ENCODE measurements around the gene GOLGA8J.
"Not testable (repeated sequence)": the region's sequence is repeated elsewhere in the genome, so short reads cannot be mapped to it uniquely, and the experiment has no call there.

The GOLGA8J gene

DNA sequence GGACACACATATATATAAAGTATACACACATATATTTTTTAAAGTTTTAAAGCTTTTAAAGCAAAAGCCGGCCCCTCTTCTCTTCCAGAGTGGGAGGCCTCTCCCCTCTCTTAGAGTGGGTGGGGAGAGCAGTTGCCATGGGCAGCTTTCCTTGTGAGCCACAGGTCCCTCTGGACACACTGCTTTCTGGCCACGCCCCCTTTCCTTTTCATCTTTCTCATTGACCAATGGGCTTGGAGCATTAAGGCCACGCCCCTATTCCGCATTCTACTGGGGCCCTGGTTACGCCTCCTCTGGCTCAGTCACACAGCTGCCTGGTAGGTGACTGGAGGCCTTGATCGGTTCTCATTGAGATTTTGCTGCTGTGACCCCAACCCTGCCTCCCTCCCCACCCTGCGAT, at the start of gene GOLGA8J:
TSS of gene GOLGA8J (plus strand) at position 301 of the 400 bp plus-strand sequence. CDS start at position 399, 98 bp downstream.
- DNase-seq: not testable (repeated sequence)

DNA sequence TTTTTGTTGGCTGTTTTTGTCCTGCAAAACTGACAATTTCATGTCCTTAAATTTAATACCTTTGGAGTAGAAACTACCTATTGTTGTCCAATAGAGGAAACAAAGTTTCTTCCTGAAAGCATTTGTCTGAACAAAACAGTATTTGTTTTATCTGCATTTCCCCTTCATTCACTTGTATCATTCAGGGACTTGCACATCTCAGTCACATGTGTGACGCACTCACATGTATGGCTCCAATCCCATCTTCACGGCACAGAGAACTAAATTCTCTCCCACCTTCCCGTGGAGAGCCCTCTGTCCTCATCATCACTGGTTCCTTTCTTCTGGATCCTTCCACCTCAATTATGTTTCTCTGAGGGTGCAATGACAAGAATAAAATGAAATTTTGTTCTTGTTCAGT, 49.5 kb upstream of the GOLGA8J start:
- no peak for DNase-seq

DNA sequence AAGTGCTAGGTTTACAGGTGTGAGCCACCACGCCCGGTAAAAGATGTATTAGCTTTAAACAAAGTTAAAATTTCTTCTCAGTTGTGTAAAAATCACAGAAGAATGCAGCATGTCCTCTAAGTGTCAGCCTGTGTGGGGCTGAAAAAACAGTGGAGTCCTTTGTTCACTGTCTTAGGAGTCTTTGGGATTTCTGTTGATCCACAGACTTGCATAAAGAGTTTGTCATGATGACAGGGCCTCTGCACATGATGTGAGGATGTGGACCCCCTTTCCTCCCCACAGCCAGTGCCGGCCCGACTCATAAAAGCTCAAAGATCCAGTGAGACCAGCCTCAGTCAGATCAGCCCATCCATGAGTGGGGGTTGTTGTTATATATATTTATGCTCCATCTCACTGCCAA, 49.0 kb upstream of the GOLGA8J start:
- no peak for DNase-seq

- DNase-seq: no peak
These were observed 46.6 kb upstream of the GOLGA8J start for GRCh38 chr15:30036036-30036703.

- DNase-seq: no peak
These were observed 43.9 kb upstream of the GOLGA8J start for GRCh38 chr15:30038667-30039523.

GRCh38 chr15:30041868-30042267, 40.9 kb upstream of the GOLGA8J start:
- no peak for DNase-seq

- DNase-seq: no peak
These were observed 40.2 kb upstream of the GOLGA8J start for GRCh38 chr15:30042556-30042955.

DNA sequence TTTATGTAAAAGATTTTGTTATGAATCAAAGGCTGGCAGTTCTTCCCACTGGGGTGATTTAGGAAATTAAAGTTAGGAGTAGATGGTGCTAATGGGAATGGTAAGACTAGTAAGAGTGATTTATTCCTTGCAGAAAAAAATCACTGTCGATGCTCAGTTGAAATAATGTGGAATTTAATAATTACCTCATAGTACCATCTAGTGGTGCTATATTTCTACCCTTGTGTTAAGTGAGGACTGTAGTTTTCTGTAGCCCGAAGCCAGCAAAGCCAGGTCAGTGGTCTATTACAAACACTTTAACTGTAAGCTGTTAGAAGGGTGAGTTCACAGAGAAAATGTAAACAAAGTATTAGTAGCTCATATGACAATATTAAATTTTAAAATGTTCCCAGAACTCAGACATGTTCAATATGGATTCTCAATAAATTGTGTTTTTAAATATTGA, 39.5 kb upstream of the GOLGA8J start:
- DNase-seq: no peak

GRCh38 chr15:30044377-30044776, 38.4 kb upstream of the GOLGA8J start:
- no peak for DNase-seq

DNA sequence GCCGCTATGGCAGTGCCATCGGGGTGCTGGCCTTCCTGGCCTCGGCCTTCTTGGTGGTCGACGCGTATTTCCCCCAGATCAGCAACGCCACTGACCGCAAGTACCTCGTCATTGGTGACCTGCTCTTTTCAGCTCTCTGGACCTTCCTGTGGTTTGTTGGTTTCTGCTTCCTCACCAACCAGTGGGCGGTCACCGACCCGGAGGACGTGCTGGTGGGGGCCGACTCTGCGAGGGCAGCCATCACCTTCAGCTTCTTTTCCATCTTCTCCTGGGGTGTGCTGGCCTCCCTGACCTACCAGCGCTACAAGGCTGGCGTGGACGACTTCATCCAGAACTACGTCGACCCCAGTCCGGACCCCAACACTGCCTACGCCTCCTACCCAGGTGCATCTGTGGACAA, 37.9 kb upstream of the GOLGA8J start:
- DNase-seq: not testable (repeated sequence)

DNA sequence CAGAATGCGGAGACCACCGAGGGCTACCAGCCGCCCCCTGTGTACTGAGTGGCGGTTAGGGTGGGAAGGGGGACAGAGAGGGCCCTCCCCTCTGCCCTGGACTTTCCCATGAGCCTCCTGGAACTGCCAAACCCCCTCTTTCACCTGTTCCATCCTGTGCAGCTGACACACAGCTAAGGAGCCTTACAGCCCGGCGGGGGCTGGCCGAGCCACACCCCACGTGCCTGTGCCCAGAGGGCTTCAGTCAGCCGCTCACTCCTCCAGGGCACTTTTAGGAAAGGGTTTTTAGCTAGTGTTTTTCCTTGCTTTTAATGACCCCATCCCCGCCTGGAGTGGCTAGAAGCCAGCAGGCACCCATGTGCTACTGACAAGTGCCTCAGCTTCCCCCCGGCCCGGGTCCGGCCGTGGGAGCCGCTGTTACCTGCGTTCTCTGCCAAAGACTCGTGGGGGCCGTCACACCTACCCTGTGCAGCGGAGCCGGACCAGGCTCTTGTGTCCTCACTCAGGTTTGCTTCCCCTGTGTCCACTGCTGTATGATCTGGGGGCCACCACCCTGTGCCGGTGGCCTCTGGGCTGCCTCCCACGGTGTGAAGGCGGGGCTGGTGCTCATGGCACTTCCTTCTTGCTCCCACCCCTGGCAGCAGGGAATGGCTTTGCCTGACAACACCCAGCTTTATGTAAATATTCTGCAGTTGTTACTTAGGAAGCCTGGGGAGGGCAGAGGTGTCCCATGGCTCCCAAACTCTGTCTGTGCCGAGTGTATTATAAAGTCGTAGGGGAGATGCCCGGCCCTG, 37.3 kb upstream of the GOLGA8J start:
- DNase-seq: not testable (repeated sequence)

DNA sequence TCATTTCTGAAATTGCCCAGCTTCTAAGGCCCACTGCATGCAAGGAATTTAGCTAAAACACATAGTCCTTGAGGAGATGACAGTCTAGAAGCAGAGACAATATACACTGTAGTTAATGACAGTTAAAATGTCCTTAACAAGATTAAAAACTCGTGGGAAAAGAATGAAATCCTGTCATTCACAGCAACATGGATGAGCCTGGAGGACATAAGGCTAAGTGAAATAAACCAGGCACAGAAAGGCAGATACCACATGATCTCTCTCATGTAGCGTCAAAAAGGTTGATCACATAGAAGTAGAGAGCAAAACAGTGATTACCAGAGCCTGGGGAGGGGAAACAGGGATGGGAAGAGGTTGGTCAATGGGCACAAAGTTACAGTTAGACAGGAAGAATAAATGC, 36.3 kb upstream of the GOLGA8J start:
- DNase-seq: no peak

DNA sequence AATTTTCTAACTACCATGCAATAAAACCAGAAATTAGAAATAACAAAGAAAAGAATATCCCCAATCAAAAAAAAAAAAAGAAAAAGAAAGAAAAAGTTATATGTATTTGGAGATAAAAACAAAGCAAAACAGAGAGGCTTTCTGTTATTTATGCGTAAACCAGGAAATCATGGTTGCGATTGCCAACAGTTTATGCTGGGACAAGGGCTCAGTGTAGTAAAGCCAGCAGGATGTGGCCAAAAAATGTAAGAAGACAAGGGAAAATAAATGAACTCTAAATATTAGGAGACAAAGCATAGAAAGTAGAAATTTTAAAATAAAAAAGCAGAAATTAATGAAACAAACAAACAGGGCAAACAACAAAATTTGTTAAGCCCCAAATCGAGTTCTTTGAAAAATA, 27.2 kb upstream of the GOLGA8J start:
- DNase-seq: no peak

GRCh38 chr15:30056166-30056565, 26.6 kb upstream of the GOLGA8J start:
- no peak for DNase-seq

GRCh38 chr15:30059771-30060170, 23.0 kb upstream of the GOLGA8J start:
- no peak for DNase-seq

DNA sequence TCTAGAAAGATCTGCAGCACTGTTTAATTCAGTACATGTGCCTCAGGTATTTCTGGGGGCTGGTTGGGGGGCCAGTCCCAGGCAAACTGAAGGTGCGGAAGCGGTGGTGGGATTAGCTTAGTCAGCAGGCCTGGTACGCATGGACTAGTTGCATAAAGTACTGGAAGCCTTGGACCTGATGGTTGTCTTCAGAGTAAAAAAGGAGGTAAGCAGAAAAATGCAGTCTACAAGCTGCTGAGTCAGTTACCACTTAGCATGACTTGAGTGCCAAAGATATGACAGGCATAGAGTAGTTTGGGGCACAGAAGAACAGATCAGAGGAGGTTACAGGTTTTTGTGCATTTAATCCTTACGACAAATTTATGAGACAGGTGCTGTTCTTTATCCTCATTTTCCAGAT, 19.9 kb upstream of the GOLGA8J start:
- no peak for DNase-seq

GRCh38 chr15:30063835-30064546, 18.8 kb upstream of the GOLGA8J start:
- DNase-seq: no peak

DNA sequence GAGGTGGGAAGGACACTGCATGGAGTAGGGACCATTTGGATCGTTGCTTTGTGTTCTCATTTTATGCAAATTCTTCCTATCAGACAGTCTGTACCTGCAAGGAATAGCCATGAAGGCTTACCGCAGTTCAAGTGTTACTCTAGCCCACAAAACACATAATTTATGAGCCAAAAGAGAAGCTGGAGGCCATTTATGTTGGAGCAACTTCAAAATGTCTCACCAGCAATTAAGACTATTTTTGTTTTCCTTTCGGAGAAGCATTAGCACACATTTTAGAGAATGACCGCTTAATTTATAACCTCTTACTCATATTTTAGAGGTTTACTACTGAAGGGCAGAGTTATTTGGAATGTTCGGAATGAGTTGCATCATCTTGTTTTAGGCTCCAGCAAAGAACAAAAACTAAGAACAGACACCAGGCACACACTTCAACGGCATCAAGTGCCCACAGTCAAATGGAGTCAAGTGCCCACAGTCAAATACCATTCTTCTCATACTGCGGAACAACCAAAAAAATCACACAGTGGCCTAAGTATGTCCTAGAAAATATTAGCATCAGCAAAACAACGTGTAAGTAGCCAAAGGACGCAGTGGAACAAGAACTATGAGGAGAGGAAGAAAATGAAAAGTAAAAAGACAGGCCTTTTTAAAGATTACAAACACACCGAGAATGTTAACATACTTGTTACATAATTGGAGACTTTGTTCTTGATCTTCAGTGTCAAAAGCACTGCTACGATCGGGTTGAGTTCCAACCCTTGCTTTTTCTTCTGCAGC, 17.5 kb upstream of the GOLGA8J start:
- no peak for DNase-seq

DNA sequence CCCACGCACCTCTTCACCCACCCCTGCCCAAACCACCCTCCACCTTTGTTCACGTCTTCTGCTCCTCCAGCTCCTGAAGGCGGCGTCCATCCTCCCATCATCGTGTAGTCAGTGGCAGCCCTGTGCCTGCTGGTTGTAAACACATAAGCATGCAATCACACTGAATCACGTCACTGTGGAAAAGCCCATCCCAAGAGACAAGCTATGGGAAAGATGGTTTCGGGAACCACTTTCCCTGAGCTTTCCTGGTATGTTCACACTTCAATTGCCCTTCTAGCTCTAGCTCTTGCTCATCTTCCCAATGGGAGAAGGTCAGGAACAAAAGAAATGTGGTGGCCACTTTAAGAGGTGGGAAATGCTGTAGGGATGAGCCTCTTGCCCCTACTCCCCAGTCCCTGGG, 14.4 kb upstream of the GOLGA8J start:
- DNase-seq: no peak

GRCh38 chr15:30072630-30073029, 10.1 kb upstream of the GOLGA8J start:
- DNase-seq: no peak

GRCh38 chr15:30073915-30074314, 8.8 kb upstream of the GOLGA8J start:
- no peak for DNase-seq

GRCh38 chr15:30080816-30081215, 1.9 kb upstream of the GOLGA8J start:
- DNase-seq: not testable (repeated sequence)

Data from NCI-H2081 treated with DMSO at 0.1 percent for 48 hours (cell line).